SK-N-SH (cell line): ENCODE results near the gene SLC33A1. TPM values are rescaled to one million over a fixed set of nuclear protein-coding genes. Genes with fewer than 3 reads are reported as not detected.
A peak's percentile ranks its signal among the peaks of the same experiment; 100 is the strongest.

Experiments
- CTCF ChIA-PET: fragments of 300-600, 350-600 bp; formaldehyde crosslinking; extraction: SDS; loops from one replicate; lab custom pipeline; 2021; lab: Yijun Ruan, JAX
- POLR2A ChIA-PET: fragments of 350-600 bp; sonication (Branson Sonifier 250); formaldehyde crosslinking; extraction: SDS; loops from one replicate; lab custom pipeline; 2020; ENCODE audit warnings: antibody characterized with exemption, inconsistent platforms; lab: Yijun Ruan, JAX
- DNase-seq: peaks from one replicate; pipeline ENCODE4 v3.0.0; 2012
- H2AFZ ChIP-seq: fragments of 200-600 bp; sonication (generic); 2 replicates; pipeline ENCODE4 v1.8.1; 2016; ENCODE audit warnings: antibody characterized with exemption, mild to moderate bottlenecking, low read depth
- H3F3A ChIP-seq: fragments of 200-600 bp; sonication (generic); replicated peaks from 2 replicates; pipeline ENCODE3; 2016; ENCODE audit warnings: antibody characterized with exemption, mild to moderate bottlenecking; ENCODE audit not compliant: insufficient read depth
- H3K27ac ChIP-seq, 2 experiments: fragments of 200-500 bp in 1 of 2; fragments of 200-600 bp in 1 of 2; sonication (Bioruptor generic) in 1 of 2; sonication (generic), shearing (Covaris generic) in 1 of 2; 2 replicates each; pipeline versions ENCODE4 v1.5.1 to v1.6.1; 2014 to 2016; ENCODE audit warnings: low read depth in 2 of 2, inconsistent platforms in 1 of 2, low read length in 1 of 2, mild to moderate bottlenecking in 1 of 2, mixed read lengths in 1 of 2
- H3K27me3 ChIP-seq: fragments of 200-600 bp; sonication (generic), shearing (Covaris generic); 2 replicates; pipeline ENCODE4 v1.6.1; 2016; ENCODE audit warnings: mixed run types; ENCODE audit not compliant: insufficient read depth
- H3K36me3 ChIP-seq, 2 experiments: fragments of 200-500 bp in 1 of 2; fragments of 200-600 bp in 1 of 2; sonication (Bioruptor generic) in 1 of 2; sonication (generic) in 1 of 2; replicated peaks in 1 of 2; 2 replicates each; pipeline versions ENCODE3 to v1.5.1; 2014 to 2016; ENCODE audit warnings: low read length in 1 of 2, mild to moderate bottlenecking in 1 of 2; ENCODE audit not compliant: insufficient read depth in 2 of 2, control insufficient read depth in 1 of 2
- H3K4me1 ChIP-seq, 2 experiments: fragments of 200-500 bp in 1 of 2; fragments of 200-600 bp in 1 of 2; sonication (Bioruptor generic) in 1 of 2; sonication (generic), shearing (Covaris generic) in 1 of 2; 2 replicates each; pipeline versions ENCODE4 v1.5.1 to v1.6.1; 2014 to 2016; ENCODE audit warnings: low read depth in 1 of 2, low read length in 1 of 2, mixed run types in 1 of 2; ENCODE audit not compliant: insufficient read depth in 2 of 2, control insufficient read depth in 1 of 2
- H3K4me2 ChIP-seq: fragments of 200-600 bp; sonication (generic), shearing (Covaris generic); 2 replicates; pipeline ENCODE4 v1.6.1; 2017; ENCODE audit warnings: mixed run types
- H3K4me3 ChIP-seq, 2 experiments: fragments of 200-500 bp in 1 of 2; fragments of 200-600 bp in 1 of 2; sonication (Bioruptor generic) in 1 of 2; sonication (generic), shearing (Covaris generic) in 1 of 2; 2 replicates each; pipeline versions ENCODE4 v1.5.1 to v1.8.1; 2014 to 2016; ENCODE audit warnings: low read depth in 2 of 2, inconsistent platforms in 1 of 2, low read length in 1 of 2, mild to moderate bottlenecking in 1 of 2, mixed read lengths in 1 of 2, moderate library complexity in 1 of 2
- H3K79me2 ChIP-seq: fragments of 200-600 bp; sonication (generic); 2 replicates; pipeline ENCODE4 v1.8.1; 2017; ENCODE audit warnings: mild to moderate bottlenecking; ENCODE audit not compliant: insufficient read depth
- H3K9ac ChIP-seq: fragments of 200-600 bp; sonication (generic); 2 replicates; pipeline ENCODE4 v1.6.1; 2017; ENCODE audit warnings: mixed run types
- H3K9me2 ChIP-seq: fragments of 200-600 bp; sonication (generic); 2 replicates; pipeline ENCODE4 v1.6.1; 2017; ENCODE audit warnings: mixed run types
- H3K9me3 ChIP-seq: fragments of 200-600 bp; sonication (generic); 2 replicates; pipeline ENCODE4 v1.6.1; 2017; ENCODE audit warnings: mixed run types, mild to moderate bottlenecking, moderate library complexity
- H4K20me1 ChIP-seq: fragments of 200-600 bp; sonication (generic); 2 replicates; pipeline ENCODE4 v1.6.1; 2017; ENCODE audit warnings: mild to moderate bottlenecking, mixed run types; ENCODE audit not compliant: insufficient read depth
- CHD2 ChIP-seq: fragments of 150-350 bp; IDR thresholded peaks from 2 replicates; pipeline ENCODE4 v1.6.1; 2018; ENCODE audit warnings: low read length; ENCODE audit not compliant: partially characterized antibody
- CTCF ChIP-seq: fragments of 200-600 bp; sonication (generic); IDR thresholded peaks from 2 replicates; pipeline ENCODE4 v1.6.1; 2017; ENCODE audit warnings: antibody characterized with exemption, mild to moderate bottlenecking, moderate library complexity
- ELF1 ChIP-seq: IDR thresholded peaks from 2 replicates; pipeline ENCODE4 v1.4.0; 2012
- EP300 ChIP-seq, 2 experiments: IDR thresholded peaks; 2 replicates each; pipeline versions ENCODE4 v1.4.0 to v1.6.1; 2012; ENCODE audit warnings: borderline replicate concordance in 1 of 2, low read depth in 1 of 2, low read length in 1 of 2
- EZH2phosphoT487 ChIP-seq: fragments of 200-600 bp; sonication (generic); IDR thresholded peaks from 2 replicates; pipeline ENCODE4 v1.6.1; 2017; ENCODE audit warnings: low read depth, mixed run types, mild to moderate bottlenecking, antibody characterized with exemption, moderate library complexity, borderline replicate concordance
- FOSL2 ChIP-seq: IDR thresholded peaks from 2 replicates; pipeline ENCODE4 v1.4.0; 2012; ENCODE audit warnings: low read depth, mild to moderate bottlenecking, moderate library complexity, borderline replicate concordance
- FOXJ3 ChIP-seq: sonication (generic); formaldehyde crosslinking; IDR thresholded peaks from 2 replicates; pipeline ENCODE4 v1.5.1; 2020; ENCODE audit warnings: mild to moderate bottlenecking, missing genetic modification reagents
- FOXM1 ChIP-seq: IDR thresholded peaks from 2 replicates; pipeline ENCODE4 v1.4.0; 2012; ENCODE audit warnings: low read depth, mild to moderate bottlenecking
- GATA2 ChIP-seq: sonication (generic); formaldehyde crosslinking; IDR thresholded peaks from 2 replicates; pipeline ENCODE4 v1.5.0; 2020; ENCODE audit warnings: mild to moderate bottlenecking, missing genetic modification reagents
- IRF3 ChIP-seq: fragments of 150-350 bp; IDR thresholded peaks from 2 replicates; pipeline ENCODE4 v1.6.1; 2016; ENCODE audit warnings: mild to moderate bottlenecking, low read depth, low read length
- MAX ChIP-seq: IDR thresholded peaks from 2 replicates; pipeline ENCODE4 v1.4.0; 2012; ENCODE audit warnings: low read depth
- MEF2A ChIP-seq: IDR thresholded peaks from 2 replicates; pipeline ENCODE4 v1.4.0; 2012; ENCODE audit warnings: low read depth, borderline replicate concordance
- NRF1 ChIP-seq: IDR thresholded peaks from 2 replicates; pipeline ENCODE4 v1.6.1; 2012; ENCODE audit warnings: low read depth, mild to moderate bottlenecking, low read length
- POLR2AphosphoS5 ChIP-seq: IDR thresholded peaks from 2 replicates; pipeline ENCODE4 v1.6.1; 2012; ENCODE audit warnings: low read depth, low read length
- RAD21 ChIP-seq: IDR thresholded peaks from 2 replicates; pipeline ENCODE4 v1.6.1; 2012; ENCODE audit warnings: mild to moderate bottlenecking, low read length
- RCOR1 ChIP-seq: fragments of 150-350 bp; IDR thresholded peaks from 2 replicates; pipeline ENCODE4 v1.6.1; 2017; ENCODE audit warnings: antibody characterized with exemption, low read length
- RFX5 ChIP-seq: IDR thresholded peaks from 2 replicates; pipeline ENCODE4 v1.6.1; 2012; ENCODE audit warnings: mild to moderate bottlenecking, improper control_type of control experiment, low read length
- SIN3A ChIP-seq: IDR thresholded peaks from 2 replicates; pipeline ENCODE4 v1.6.1; 2012; ENCODE audit warnings: low read depth, mild to moderate bottlenecking, low read length, moderate library complexity, borderline replicate concordance
- TAF1 ChIP-seq: IDR thresholded peaks from 2 replicates; pipeline ENCODE4 v1.6.1; 2012; ENCODE audit warnings: low read depth, mild to moderate bottlenecking, low read length, moderate library complexity, borderline replicate concordance
- TCF12 ChIP-seq: IDR thresholded peaks from 2 replicates; pipeline ENCODE4 v1.4.0; 2012
- USF1 ChIP-seq: IDR thresholded peaks from 2 replicates; pipeline ENCODE4 v1.4.0; 2012; ENCODE audit warnings: low read depth, borderline replicate concordance
- USF2 ChIP-seq: fragments of 150-350 bp; IDR thresholded peaks from 2 replicates; pipeline ENCODE4 v1.6.1; 2017; ENCODE audit warnings: antibody characterized with exemption, low read length, low read depth, borderline replicate concordance
- YY1 ChIP-seq: IDR thresholded peaks from 2 replicates; pipeline ENCODE4 v1.4.0; 2012; ENCODE audit warnings: low read depth, mild to moderate bottlenecking
- ZBTB33 ChIP-seq: IDR thresholded peaks from 2 replicates; pipeline ENCODE4 v1.4.0; 2012; ENCODE audit warnings: low read depth, borderline replicate concordance
- whole genome bisulfite sequencing: methylation state at CpG from one replicate; pipeline ENCODE4 v1.1.6; 2017; ENCODE audit warnings: low lambda C conversion rate; 5-methylcytosine and 5-hydroxymethylcytosine counted together
- polyA plus RNA-seq, 3 experiments: library from polyadenylated mRNA; depleted of rRNA; stranded (reverse); fragments of >200 nt; gene quantifications; 2 replicates each; pipeline ENCODE4 v1.2.3, GENCODE V29; 2012

SLC33A1 gene
- polyA plus RNA-seq (2012; rRNA removed): 10.3 and 12.8 TPM in 2 replicates
- 10.8 and 11.9 TPM in 2 replicates for polyA plus RNA-seq (2012; cell fraction: cytosol; rRNA removed)
- polyA plus RNA-seq (2012; cell fraction: nucleus; rRNA removed): 17.4 and 17.6 TPM in 2 replicates

- POLR2A ChIA-PET: interaction anchor here (1.5 kb wide), 1 partner anchor 16 kb away, joined by 4 read pairs; the partner anchor contains the start of gene GMPS
- 1% methylated on average over 43 of the region's 50 CpGs for WGBS
- no peaks in the 10 kb centered on the region; the same call in none of the 2 replicates for H4K20me1 ChIP-seq
- no peak for TF ChIP-seq EZH2phosphoT487
- TF ChIP-seq ZBTB33: no peak
- TF ChIP-seq GATA2 (CRISPR knock-in tag): peak; percentile 30; the same call in 1 of the 2 replicates
- TF ChIP-seq FOXJ3: no peak
- TF ChIP-seq TAF1: peak; percentile 66
- peak; percentile 98 for TF ChIP-seq MAX
- peak; percentile 99 for TF ChIP-seq USF1
- TF ChIP-seq NRF1: no peak
- TF ChIP-seq FOSL2: no peak
- peak; percentile 78 for TF ChIP-seq RCOR1
- peak; percentile 39 for TF ChIP-seq IRF3
- peak; percentile 90 for TF ChIP-seq ELF1
- no peak for TF ChIP-seq CTCF
- TF ChIP-seq MEF2A: no peak
- TF ChIP-seq FOXM1: no peak
- TF ChIP-seq RFX5: peak; percentile 75
- TF ChIP-seq POLR2AphosphoS5: peak; percentile 79
- TF ChIP-seq RAD21: no peak
- TF ChIP-seq YY1: 0 out of 2 replicates have a peak, but pooled peaks have one; percentile 43
- peak; percentile 88; the same call in 1 of the 2 replicates for TF ChIP-seq SIN3A
- peak; percentile 91 for TF ChIP-seq CHD2
- TF ChIP-seq USF2: peak; percentile 94
- TF ChIP-seq TCF12: peak; percentile 43; the same call in 1 of the 2 replicates
- TF ChIP-seq EP300 (IDR thresholded peaks at IDR 0.05; ENCODE audit: borderline replicate concordance in 1 of 2, low read depth in 1 of 2, low read length in 1 of 2): peak; percentile 26 to 40; a peak in 2 of 4 replicates
Measured at GRCh38 chr3:155854141-155854940, at the start of gene SLC33A1. SLC33A1 (minus strand) TSS chr3:155854427; CDS start chr3:155853997, 430 bp downstream.

More at GRCh38 chr3:155854141-155854940, at the start of gene SLC33A1:
- peak; percentile 95 for DNase-seq
- CTCF ChIA-PET: interaction anchor here (1.3 kb wide), 2 partner anchors 13 to 49 kb away, joined by 4 to 7 read pairs; partner anchors contain the start of gene C3orf33
- H3K27me3 ChIP-seq: no peaks in the 10 kb centered on the region
- peak within 1 kb of the TSS; percentile 89 for H3K9ac ChIP-seq
- peak within 1 kb of the TSS; percentile 78 to 86 for H3K27ac ChIP-seq
- peaks cover 0 to 10% of the 10 kb centered on the region in 2 experiments; a peak in 3 of 4 replicates for H3K4me1 ChIP-seq
- peak within 1 kb of the TSS; percentile 85 to 97 for H3K4me3 ChIP-seq
- no peaks in the 10 kb centered on the region for H3K36me3 ChIP-seq
- peak within 1 kb of the TSS; percentile 91 for H2AFZ ChIP-seq
- peaks cover 5% of the 10 kb centered on the region for H3F3A ChIP-seq
- H3K79me2 ChIP-seq: peaks cover 46% of the 10 kb centered on the region
- no peaks in the 10 kb centered on the region for H3K9me3 ChIP-seq
- no peaks in the 10 kb centered on the region for H3K9me2 ChIP-seq
- peak within 1 kb of the TSS; percentile 85 for H3K4me2 ChIP-seq
